Keratinocyte (primary cell): ENCODE results near the gene NT5C3A.

ENCODE experiments used
- CTCF ChIP-seq, 3 experiments: IDR thresholded peaks in 1 of 3; conservative IDR thresholded peaks in 1 of 3; optimal IDR thresholded peaks in 1 of 3; 2 replicates in 2 of 3; 3 replicates in 1 of 3; pipeline versions ENCODE3 to v1.5.1; 2011; ENCODE audit warnings: low read length in 3 of 3, mild to moderate bottlenecking in 3 of 3, moderate library complexity in 2 of 3, control low read depth in 1 of 3, inconsistent platforms in 1 of 3; ENCODE audit not compliant: insufficient read depth in 2 of 3; ENCODE audit errors: extremely low read depth in 1 of 3
- EZH2 ChIP-seq: IDR thresholded peaks from one replicate; pipeline ENCODE4 v1.6.1; 2012; ENCODE audit warnings: inconsistent platforms, mild to moderate bottlenecking, low read length, moderate library complexity

GRCh38 chr7:33067921-33068320 is 5.3 kb upstream of the NT5C3A start:
- TF ChIP-seq CTCF (optimal IDR thresholded peaks at IDR 0.05 in 1 of 3, IDR thresholded peaks at IDR 0.05 in 1 of 3, conservative IDR thresholded peaks at IDR 0.05 in 1 of 3; ENCODE audit: extremely low read depth in 1 of 3, insufficient read depth in 2 of 3, low read length in 3 of 3): no peak
- no peak for TF ChIP-seq EZH2
